ENCODE measurements around the gene ARHGAP6. TPM values are rescaled to one million over a fixed set of nuclear protein-coding genes. Genes with fewer than 3 reads are reported as not detected.

Gene ARHGAP6
- total and polyA plus RNA-seq, 2 of the 4 experiments (the other 2 are of a cell fraction) = 1.4 to 1.8 TPM

- ATAC-seq (ENCODE audit: low read depth) = no peak
- H3K27ac ChIP-seq (ENCODE audit: insufficient read depth, low read length) = no peak overlapping the region
- no peak overlapping the region for H4K5ac ChIP-seq (ENCODE audit: low read depth, low read length)
- no peak for DNase-seq
- H4K91ac ChIP-seq (ENCODE audit: insufficient read depth, low read depth, low read length) = no peak overlapping the region
- peaks cover 4% of the 10 kb centered on the region for H3K9me1 ChIP-seq (ENCODE audit: insufficient read depth, low read length)
- no peak overlapping the region for H4K8ac ChIP-seq (ENCODE audit: low read depth in 2 of 2, low read length in 2 of 2)
- H3K14ac ChIP-seq (replicated peaks; ENCODE audit: low read depth, low read length) = no peak overlapping the region
- in situ Hi-C loops (cut with MboI; ENCODE audit: low sequenced_read_pairs) = no loop called here
- no peak overlapping the region for H2BK5ac ChIP-seq (ENCODE audit: low read depth, low read length, poor library complexity, severe bottlenecking)
- H2BK120ac ChIP-seq (ENCODE audit: low read depth, low read length) = no peak overlapping the region
- intact Hi-C loops (cut with micrococcal nuclease) = loop anchor here (10.0 kb wide), 1 partner anchor 278 kb away; no protein-coding TSS in a partner anchor
- no peak overlapping the region for H3K9ac ChIP-seq (ENCODE audit: low read depth, low read length)
- no peaks in the 10 kb centered on the region for H3K27me3 ChIP-seq (ENCODE audit: control insufficient read depth, insufficient read depth, low read length)
- H3K4me3 ChIP-seq (ENCODE audit: insufficient read depth, low read depth, low read length) = no peak overlapping the region
- BruUV-seq (replicated peaks) = no TSS peak
- H4K20me1 ChIP-seq (ENCODE audit: insufficient read depth, low read length) = no peaks in the 10 kb centered on the region
- dilution Hi-C loops (cut with HindIII; ENCODE audit: low sequenced_read_pairs, unreplicated experiment) = no loop called here
- H3K9me3 ChIP-seq (ENCODE audit: control insufficient read depth, insufficient read depth, low read length) = no peaks in the 10 kb centered on the region
- no peak overlapping the region; the same call in 2 of the 3 replicates for H2BK15ac ChIP-seq (ENCODE audit: low read depth, low read length)
- no peak overlapping the region for H3K56ac ChIP-seq (ENCODE audit: extremely low read depth, insufficient read depth, low read length)
- no peak overlapping the region for H3K4me2 ChIP-seq (ENCODE audit: low read depth, low read length)
- H3K79me1 ChIP-seq (ENCODE audit: low read depth in 1 of 2, low read length in 2 of 2) = peaks cover 0 to 4% of the 10 kb centered on the region in 2 experiments; a peak in 1 of 4 replicates
- H2AFZ ChIP-seq (replicated peaks; ENCODE audit: low read length, poor library complexity) = no peak overlapping the region
- ChIA-PET POLR2A (ENCODE audit: unreplicated experiment) (no interaction called here), CTCF (no interaction called here)
- H3K18ac ChIP-seq (ENCODE audit: low read depth, low read length) = no peak overlapping the region
- no peak overlapping the region for H2AK5ac ChIP-seq (ENCODE audit: low read depth, low read length)
- no peak overlapping the region for H3K23ac ChIP-seq (ENCODE audit: low read depth, low read length)
- TF ChIP-seq ELK1 (IDR thresholded peaks at IDR 0.05; ENCODE audit: borderline replicate concordance, low read depth, low read length) (no peak), SMC3 (IDR thresholded peaks at IDR 0.05; ENCODE audit: low read depth, low read length) (no peak), RAD21 (IDR thresholded peaks at IDR 0.05; ENCODE audit: low read length) (no peak), NFE2L2 (IDR thresholded peaks at IDR 0.05; ENCODE audit: low read depth, low read length) (no peak)
- no peak overlapping the region for H3K4ac ChIP-seq (ENCODE audit: low read depth, low read length)
- H2BK20ac ChIP-seq (ENCODE audit: low read depth, low read length) = no peak overlapping the region
- peaks cover 2% of the 10 kb centered on the region; the same call in 1 of the 2 replicates for H3K4me1 ChIP-seq (ENCODE audit: control insufficient read depth, insufficient read depth, low read length)
- H2AK9ac ChIP-seq (replicated peaks; ENCODE audit: low read depth, low read length, poor library complexity) = no peak overlapping the region
- H3K36me3 ChIP-seq (ENCODE audit: control insufficient read depth, insufficient read depth, low read length) = no peaks in the 10 kb centered on the region
These were observed 243.2 kb downstream of the ARHGAP6 start for GRCh38 chrX:11422525-11422857.
